ENCODE results near the gene FGF16.
"Not testable (repeated sequence)": the region's sequence is repeated elsewhere in the genome, so short reads cannot be mapped to it uniquely, and the experiment has no call there.

Gene FGF16

GRCh38 chrX:77453190-77453589 lies 6.0 kb downstream of the FGF16 start:
- DNase-seq (ENCODE audit: low read depth in 2 of 2), result no peak
- TF ChIP-seq, protein P1, sequence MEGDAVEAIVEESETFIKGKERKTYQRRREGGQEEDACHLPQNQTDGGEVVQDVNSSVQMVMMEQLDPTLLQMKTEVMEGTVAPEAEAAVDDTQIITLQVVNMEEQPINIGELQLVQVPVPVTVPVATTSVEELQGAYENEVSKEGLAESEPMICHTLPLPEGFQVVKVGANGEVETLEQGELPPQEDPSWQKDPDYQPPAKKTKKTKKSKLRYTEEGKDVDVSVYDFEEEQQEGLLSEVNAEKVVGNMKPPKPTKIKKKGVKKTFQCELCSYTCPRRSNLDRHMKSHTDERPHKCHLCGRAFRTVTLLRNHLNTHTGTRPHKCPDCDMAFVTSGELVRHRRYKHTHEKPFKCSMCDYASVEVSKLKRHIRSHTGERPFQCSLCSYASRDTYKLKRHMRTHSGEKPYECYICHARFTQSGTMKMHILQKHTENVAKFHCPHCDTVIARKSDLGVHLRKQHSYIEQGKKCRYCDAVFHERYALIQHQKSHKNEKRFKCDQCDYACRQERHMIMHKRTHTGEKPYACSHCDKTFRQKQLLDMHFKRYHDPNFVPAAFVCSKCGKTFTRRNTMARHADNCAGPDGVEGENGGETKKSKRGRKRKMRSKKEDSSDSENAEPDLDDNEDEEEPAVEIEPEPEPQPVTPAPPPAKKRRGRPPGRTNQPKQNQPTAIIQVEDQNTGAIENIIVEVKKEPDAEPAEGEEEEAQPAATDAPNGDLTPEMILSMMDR (IDR thresholded peaks at IDR 0.05; ENCODE audit: low read depth, low read length), result no peak
- no peak overlapping the region for H3K4me3 ChIP-seq (replicated peaks in 1 of 2; ENCODE audit: low read depth in 2 of 2, low read length in 2 of 2)

GRCh38 chrX:77455437-77455836 lies 8.2 kb downstream of the FGF16 start:
- TF ChIP-seq, protein P1 (IDR thresholded peaks at IDR 0.05; ENCODE audit: low read depth, low read length), result no peak
- H3K4me3 ChIP-seq (replicated peaks in 1 of 2; ENCODE audit: low read depth in 2 of 2, low read length in 2 of 2), result no peak overlapping the region
- DNase-seq (ENCODE audit: low read depth in 2 of 2), result no peak

DNA sequence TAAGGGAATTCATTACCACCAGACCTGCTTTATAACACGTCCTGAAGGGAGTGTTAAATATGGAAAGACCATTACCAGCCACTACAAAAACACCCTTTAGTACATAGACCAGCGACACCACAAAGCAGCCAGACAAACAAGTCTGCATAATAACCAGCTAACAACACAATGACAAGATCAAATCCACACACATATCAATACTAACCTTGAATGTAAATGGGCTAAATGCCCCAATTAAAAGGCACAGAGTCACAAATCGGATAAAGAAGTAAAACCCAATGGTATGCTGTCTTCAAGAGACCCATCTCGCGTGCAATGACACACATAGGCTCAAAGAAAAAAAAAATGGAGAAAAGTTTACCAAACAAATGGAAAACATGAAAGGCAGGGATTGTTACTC lies 36.9 kb downstream of the FGF16 start:
- DNase-seq (ENCODE audit: low read depth in 2 of 2), result no peak
- H3K4me3 ChIP-seq (replicated peaks in 1 of 2; ENCODE audit: low read depth in 2 of 2, low read length in 2 of 2), result no peak overlapping the region
- TF ChIP-seq, protein P1 (IDR thresholded peaks at IDR 0.05; ENCODE audit: low read depth, low read length), result no peak

GRCh38 chrX:77493677-77494553 lies 46.7 kb downstream of the FGF16 start:
- TF ChIP-seq, protein P1 (IDR thresholded peaks at IDR 0.05; ENCODE audit: low read depth, low read length), result no peak
- peak; percentile 30 to 59 for DNase-seq (ENCODE audit: low read depth in 2 of 2)
- no peak overlapping the region for H3K4me3 ChIP-seq (replicated peaks in 1 of 2; ENCODE audit: low read depth in 2 of 2, low read length in 2 of 2)

DNA sequence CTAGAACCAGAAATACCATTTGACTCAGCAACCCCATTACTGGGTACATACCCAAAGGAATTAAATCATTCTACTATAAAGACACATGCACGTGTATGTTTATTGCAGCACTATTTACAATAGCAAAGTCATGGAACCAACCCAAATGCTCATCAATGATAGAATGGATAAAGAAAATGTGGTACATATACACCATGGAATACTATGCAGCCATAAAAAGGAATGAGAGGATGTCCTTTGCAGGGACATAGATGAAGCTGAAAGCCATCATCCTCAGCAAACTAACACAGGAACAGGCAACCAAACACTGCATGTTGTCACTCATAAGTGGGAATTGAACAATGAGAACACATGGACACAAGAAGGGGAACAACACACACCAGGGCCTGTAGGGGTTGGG lies 53.0 kb downstream of the FGF16 start:
- not testable (repeated sequence) for H3K4me3 ChIP-seq (replicated peaks in 1 of 2; ENCODE audit: low read depth in 2 of 2, low read length in 2 of 2); DNase-seq (ENCODE audit: low read depth in 2 of 2)

GRCh38 chrX:77502951-77503525 lies 55.8 kb downstream of the FGF16 start:
- TF ChIP-seq, protein P1 (IDR thresholded peaks at IDR 0.05; ENCODE audit: low read depth, low read length), result no peak
- DNase-seq (ENCODE audit: low read depth in 2 of 2), result no peak

GRCh38 chrX:77505227-77505626 lies 58.0 kb downstream of the FGF16 start:
- DNase-seq (ENCODE audit: low read depth in 2 of 2), result peak; percentile 68 to 71

More at GRCh38 chrX:77502951-77503525, 55.8 kb downstream of the FGF16 start:
- H3K4me3 ChIP-seq (replicated peaks in 1 of 2; ENCODE audit: low read depth in 2 of 2, low read length in 2 of 2), result no peak overlapping the region

More at GRCh38 chrX:77505227-77505626, 58.0 kb downstream of the FGF16 start:
- no peak overlapping the region for H3K4me3 ChIP-seq (replicated peaks in 1 of 2; ENCODE audit: low read depth in 2 of 2, low read length in 2 of 2)
- TF ChIP-seq, protein P1 (IDR thresholded peaks at IDR 0.05; ENCODE audit: low read depth, low read length), result no peak
